GM19023 (cell line): Measurements from ENCODE around the gene RAD18.

Source experiments
- ATAC-seq: cut with Tn5 transposase; IDR thresholded peaks from one replicate; pipeline ENCODE4 v1.9.1; 2021; ENCODE audit warnings: mild to moderate bottlenecking, moderate library complexity; ENCODE audit not compliant: unreplicated experiment

The RAD18 gene

GRCh38 chr3:8966820-8967348, 3.6 kb upstream of the RAD18 start:
- no peak for ATAC-seq

GRCh38 chr3:8966150-8966819, 3.0 kb upstream of the RAD18 start:
- ATAC-seq, result no peak

- ATAC-seq, result no peak
Observed at GRCh38 chr3:8964436-8965370, 1.4 kb upstream of the RAD18 start.

- no peak for ATAC-seq
Observed at GRCh38 chr3:8962226-8962861, 928 bp downstream of the RAD18 start.

- ATAC-seq, result no peak
Observed at GRCh38 chr3:8959668-8960067, 3.6 kb downstream of the RAD18 start.

- peak; percentile 82 for ATAC-seq
Observed at GRCh38 chr3:8954938-8955763, 8.1 kb downstream of the RAD18 start.

- ATAC-seq, result no peak
Observed at GRCh38 chr3:8953313-8953712, 10.0 kb downstream of the RAD18 start.

GRCh38 chr3:8952130-8952529, 11.1 kb downstream of the RAD18 start:
- ATAC-seq, result no peak

- no peak for ATAC-seq
Observed at GRCh38 chr3:8945890-8946600, 17.2 kb downstream of the RAD18 start.

GRCh38 chr3:8942746-8943488, 20.4 kb downstream of the RAD18 start:
- no peak for ATAC-seq

GRCh38 chr3:8942115-8942514, 21.2 kb downstream of the RAD18 start:
- no peak for ATAC-seq

- peak; percentile 52 for ATAC-seq
Observed at GRCh38 chr3:8938021-8938420, 25.3 kb downstream of the RAD18 start.

- no peak for ATAC-seq
Observed at GRCh38 chr3:8937064-8938020, 25.9 kb downstream of the RAD18 start.

GRCh38 chr3:8932507-8932906, 30.8 kb downstream of the RAD18 start:
- ATAC-seq, result no peak

- ATAC-seq, result no peak
Observed at GRCh38 chr3:8931342-8931741, 31.9 kb downstream of the RAD18 start.

- no peak for ATAC-seq
Observed at GRCh38 chr3:8929860-8930259, 33.4 kb downstream of the RAD18 start.

- no peak for ATAC-seq
Observed at GRCh38 chr3:8914491-8914890, 48.8 kb downstream of the RAD18 start.

GRCh38 chr3:8911781-8912180, 51.5 kb downstream of the RAD18 start:
- ATAC-seq, result no peak
